ENCODE measurements around the gene NAA30.
"Not testable (repeated sequence)": the region's sequence is repeated elsewhere in the genome, so short reads cannot be mapped to it uniquely, and the experiment has no call there.

Gene NAA30

DNA sequence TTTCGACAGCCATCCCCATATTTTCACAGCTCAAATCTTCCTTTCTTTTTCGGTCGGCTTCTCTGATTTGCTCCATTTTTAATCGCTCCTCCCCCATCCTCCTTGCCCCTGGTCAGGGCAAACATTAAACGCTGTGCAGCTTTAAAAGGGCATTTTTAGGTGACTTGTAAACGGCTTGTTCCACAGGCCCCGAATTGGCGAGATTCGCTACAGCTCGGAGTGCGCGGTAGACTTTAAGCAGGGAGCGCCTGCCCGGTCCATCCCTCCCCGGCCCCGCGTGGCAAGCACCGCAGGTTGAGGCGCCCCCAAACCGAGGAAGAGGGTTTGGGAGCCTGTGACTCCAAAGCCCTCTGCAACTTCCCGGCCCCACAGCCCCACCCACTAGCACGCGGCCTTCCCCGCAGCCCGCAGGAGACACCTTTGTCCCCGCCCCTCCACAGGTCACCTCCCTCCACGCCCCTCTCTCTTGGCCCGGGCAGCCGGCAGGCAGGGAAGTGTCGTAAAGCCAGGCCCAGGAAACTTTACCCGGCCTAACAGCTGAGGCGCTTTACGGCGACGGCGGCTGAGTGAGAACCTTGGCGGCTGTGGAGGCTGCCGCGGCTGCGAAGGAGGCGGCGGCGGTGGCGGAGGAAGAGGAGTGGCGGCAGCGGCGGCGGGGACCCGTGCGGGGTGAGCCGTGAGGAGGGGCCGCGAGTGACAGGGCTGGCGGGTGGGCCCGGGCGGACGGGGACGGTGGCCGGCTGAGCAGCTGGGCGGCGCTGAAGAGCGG is at the start of gene NAA30:
Gene NAA30 (plus strand): TSS at position 550 of the 769 bp plus-strand sequence. CDS start 372 bp downstream, outside the sequence.
- peak; percentile 90 for DNase-seq

DNA sequence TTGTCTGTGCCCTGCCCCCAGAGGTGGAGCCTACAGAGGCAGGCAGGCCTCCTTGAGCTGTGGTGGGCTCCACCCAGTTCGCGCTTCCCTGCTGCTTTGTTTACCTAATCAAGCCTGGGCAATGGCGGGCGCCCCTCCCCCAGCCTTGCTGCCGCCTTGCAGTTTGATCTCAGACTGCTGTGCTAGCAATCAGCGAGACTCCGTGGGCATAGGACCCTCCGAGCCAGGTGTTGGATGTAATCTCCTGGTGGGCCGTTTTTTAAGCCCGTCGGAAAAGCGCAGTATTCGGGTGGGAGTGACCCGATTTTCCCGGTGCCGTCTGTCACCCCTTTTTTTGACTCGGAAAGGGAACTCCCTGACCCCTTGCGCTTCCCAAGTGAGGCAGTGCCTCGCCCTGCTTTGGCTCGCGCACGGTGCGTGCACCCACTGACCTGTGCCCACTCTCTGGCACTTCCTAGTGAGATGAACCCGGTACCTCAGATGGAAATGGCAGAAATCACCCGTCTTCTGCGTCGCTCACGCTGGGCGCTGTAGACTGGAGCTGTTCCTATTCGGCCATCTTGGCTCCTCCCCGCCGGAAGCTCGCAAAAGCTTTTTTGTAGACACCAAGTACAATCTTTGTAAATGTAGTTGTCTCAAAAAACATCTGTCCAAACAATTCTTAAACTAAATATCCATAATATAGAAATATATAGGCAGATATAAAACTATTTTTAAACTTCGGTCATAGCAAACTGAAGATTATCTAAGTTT is 46.7 kb upstream of the NAA30 start:
- not testable (repeated sequence) for DNase-seq

DNA sequence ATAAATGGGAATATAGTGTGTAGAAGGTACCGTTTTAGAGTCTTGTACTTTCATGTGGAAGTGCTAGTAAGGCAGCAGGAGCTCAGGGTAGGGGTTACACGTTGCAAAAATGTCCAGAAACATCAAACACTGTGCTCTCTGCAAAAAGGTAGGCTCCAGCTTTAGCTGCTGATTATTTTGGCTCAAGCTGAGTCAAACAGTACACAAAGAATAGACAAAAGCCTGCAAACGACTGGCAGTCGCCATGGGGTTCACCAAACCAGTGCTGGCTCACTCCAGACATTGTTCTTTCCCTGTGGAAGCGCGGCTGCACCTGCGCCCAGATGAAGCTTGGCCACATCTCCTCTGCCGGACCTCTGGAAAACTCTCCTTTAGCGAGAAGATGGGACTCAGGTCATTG is 45.3 kb upstream of the NAA30 start:
- DNase-seq, result no peak

DNA sequence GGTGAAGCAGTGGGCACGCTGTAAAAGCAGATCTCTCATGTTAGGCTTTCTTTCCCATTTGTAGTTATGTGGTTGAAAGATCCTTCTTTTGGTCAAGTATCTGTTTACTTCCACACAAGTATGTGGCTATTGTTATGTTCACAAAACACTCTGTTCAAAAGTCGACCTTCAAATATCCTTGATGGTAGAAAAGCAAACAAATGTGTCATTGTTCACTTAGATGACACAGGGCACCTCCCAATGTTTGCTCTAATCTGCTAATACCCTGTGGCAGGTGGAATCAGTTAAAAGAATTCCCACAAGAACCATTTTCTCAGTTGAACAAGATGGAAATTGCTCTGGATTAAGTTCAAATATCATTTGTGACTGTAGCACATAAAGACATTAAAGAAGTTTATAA is 43.6 kb upstream of the NAA30 start:
- no peak for DNase-seq

DNA sequence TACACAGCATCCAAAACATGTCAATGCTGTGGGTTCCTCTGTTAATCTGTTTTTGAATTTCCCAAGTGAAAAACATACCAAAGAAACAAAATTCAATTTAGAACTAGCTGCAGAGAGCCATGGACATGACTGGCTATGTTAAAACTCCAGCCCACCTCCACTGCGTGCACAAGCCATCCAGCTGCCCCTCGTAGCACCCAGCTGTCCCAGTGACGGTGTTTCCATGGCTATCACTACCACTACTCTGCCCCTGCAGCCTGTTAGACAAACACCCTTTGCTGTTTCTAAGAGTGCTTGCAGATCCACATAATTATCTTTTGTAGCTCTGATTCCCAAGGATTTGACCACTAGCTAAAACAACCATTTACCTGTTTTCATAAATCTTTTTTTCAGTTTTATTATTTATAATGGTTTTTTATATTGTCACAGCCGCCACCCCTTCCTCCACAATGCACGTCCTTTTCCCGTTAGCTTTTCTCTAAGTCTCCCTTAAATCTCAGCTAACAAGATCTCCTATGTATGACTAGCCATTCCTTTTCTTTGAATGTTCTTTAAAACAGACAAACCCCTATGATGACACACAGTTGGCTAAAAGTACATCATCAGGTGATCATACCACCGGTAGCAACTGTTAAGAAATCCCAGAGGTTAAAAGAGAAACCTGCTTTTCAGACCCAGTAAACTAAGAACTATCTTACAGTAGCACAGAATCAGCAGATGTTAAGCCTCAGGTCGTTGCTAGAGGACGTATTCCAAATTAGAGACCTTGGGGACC is 37.8 kb upstream of the NAA30 start:
- no peak for DNase-seq

DNA sequence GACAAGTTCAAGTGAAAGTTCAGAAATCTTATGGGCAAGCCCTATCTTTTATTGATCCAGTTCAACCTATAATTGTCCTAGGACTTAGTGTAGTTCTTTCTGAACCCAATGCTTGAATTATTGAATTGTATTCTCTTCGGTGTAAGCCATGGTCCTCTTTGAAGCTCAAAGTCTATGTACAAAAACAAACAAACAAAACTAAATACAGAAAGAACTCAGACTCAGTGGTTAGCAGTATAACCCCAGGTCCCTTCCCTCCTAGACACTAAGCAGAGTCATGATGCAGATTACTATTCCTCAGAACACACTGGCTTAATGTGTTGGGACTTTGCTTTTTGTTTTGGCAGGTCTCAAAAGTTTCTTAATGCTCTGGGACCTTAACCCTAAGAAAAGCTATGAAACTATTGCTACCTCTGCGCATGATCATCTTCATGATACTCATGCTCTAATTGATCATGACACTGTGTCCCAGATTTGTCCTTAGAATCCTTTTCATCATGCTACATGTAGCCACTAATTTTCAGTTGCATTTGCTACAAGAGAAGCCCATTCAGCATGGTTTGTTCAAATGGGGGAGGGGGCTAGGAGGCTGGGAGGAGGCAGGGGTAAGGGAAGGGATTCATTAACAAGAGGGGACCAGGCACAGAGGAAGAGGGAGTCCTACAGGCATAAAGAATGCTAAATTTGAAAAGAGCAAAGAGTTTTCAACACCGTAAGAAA is 35.1 kb upstream of the NAA30 start:
- no peak for DNase-seq

DNA sequence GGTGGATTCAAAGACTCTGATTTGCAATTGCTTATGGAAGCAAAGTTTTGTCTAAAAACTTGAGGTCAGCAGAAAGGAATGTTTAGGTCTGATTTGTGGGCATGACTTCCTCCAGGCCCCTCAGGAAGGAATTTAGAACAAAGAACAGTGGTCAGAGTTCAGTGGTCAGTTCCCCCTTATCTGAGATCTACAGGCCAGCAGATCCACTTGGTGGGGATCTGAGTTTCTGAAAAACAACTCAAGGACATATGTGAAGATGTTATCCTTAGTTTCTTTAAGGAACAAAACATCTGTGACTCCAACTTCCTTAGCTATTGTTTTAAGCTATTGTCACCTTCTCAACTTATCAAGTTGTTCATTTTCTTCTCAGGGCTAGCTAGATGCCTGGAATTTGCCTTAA is 28.0 kb upstream of the NAA30 start:
- no peak for DNase-seq

DNA sequence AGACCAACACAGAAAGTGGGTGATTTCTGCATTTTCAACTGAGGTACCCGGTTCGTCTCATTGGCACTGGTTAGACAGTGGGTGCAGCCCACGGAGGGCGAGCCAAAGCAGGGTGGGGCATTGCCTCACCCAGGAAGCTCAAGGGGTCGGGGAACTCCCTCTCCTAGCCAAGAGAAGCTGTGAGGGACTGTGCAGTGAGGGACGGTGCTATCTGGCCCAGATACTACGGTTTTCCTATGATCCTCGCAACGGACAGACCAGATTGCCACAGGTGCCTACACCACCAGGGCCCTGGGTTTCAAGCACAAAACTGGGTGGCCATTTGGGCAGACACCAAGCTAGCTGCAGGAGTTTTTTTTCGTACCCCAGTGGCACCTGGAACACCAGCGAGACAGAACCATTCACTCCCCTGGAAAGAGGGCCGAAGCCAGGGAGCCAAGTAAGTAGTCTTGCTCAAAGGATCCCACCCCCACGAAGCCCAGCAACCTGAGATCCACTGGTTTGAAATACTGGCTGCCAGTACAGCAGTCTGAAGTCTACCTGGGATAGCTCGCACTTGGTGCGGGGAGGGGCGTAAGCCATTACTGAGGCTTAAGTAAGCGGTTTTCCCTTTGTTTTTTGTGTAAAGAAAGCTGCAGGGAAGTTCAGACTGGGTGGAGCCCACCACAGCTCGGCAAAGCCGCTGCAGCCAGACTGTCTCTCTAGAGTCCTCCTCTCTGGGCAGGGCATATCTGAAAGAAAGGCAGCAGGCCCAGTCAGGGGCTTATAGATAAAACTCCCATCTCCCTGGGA is 25.5 kb upstream of the NAA30 start:
- no peak for DNase-seq

DNA sequence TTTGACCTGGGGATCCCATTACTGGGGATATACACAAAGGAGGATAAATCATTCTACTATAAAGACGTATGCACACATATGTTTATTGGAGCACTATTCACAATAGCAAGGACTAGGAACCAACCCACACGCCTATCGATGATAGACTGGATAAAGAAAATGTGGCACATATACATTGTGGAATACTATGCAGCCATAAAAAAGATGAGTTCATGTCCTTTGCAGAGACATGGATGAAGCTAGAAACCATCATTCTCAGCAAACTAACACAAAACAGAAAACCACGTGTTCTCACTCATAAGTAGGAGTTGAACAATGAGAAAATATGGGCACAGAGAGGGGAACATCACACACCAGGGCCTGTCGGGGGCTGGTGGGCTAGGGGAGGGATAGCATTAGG is 20.2 kb upstream of the NAA30 start:
- not testable (repeated sequence) for DNase-seq

DNA sequence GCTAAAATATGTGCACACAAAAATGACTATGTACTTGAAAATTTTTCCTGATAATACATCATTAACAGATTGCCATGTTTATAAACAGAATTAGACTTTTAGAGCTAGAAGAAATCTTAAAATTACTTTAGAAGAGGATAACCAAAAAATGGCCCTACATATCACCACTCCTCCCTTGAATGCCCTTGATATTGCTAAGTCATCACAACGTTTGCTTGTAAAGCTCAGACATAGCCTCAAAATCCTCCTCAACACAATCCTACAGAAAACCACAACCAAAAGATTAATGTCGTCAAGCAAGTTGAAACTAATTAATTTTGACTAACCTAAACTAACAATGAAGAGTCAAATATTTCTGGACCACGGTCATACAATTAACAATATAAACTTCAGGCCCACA is 19.4 kb upstream of the NAA30 start:
- no peak for DNase-seq

DNA sequence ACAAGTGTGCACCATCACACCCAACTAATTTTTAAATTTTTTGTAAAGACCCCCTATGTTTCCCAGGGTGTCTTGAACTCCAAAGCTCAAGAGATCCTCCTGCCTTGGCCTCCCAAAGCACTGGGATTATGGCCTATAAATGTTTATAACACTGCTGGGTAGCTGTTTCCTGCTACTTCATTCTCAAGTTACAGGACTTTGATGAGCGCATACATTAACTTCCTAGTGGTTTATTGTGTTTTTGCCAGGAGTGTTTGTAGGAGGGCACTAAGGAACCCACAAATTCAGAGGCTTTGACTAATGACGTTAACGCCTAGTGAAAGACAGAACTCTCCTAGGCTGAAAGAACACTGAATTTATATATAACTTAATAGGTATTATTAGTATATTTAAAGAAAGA is 15.2 kb upstream of the NAA30 start:
- no peak for DNase-seq

DNA sequence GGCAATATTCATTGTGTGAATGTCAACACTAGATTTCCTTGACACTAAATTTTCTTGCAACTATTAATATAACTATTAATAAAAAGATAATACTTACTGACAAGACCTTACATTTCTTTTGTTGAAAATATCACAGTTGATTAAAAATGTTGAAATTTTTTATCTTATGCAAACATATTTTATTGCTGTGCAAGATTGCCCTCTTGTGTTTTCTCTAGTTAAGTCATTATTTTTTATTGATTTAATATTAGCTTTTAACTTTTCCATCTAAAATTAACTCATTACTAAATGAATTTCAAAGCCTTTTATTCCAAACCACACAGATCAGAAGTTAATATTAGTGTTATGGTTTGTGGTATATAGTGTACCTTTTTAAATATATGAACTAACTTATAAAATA is 11.7 kb upstream of the NAA30 start:
- no peak for DNase-seq

DNA sequence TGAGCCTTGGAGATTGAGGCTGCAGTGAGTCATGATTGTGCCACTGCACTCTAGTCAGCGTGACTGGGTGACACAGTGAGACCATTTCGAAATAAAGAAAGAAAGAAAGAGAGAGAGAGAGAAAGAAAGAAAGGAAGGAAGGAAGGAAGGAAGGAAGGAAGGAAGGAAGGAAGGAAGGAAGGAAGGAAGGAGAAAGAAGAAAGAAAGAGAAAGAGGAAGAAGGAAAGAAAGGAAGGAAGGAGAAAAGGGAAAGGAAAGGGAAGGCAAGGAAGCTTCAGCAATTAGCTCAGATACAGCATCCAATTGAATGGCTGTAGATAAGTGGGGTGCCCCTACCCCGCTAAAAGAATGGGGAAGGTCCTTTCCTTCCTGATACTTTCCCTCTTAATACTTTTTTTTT is 9.5 kb upstream of the NAA30 start:
- DNase-seq, result no peak

DNA sequence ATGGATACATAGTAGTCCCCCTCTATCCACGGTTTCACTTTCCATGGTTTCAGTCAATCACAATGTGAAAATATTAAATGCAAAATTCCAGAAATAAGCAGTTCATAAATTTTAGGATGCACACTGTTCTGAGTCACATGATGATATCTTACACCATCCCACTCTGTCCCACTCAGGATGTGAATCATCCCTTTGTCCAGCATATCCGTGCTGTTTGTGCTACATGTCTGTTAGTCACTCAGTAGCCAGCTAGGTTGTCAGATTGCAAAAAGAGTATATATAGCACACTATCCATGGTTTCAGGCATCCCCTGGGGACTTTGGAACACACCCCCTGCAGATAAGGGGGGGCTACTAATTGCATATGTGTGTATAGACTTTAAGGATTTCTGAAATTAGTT is 8.1 kb upstream of the NAA30 start:
- no peak for DNase-seq

DNA sequence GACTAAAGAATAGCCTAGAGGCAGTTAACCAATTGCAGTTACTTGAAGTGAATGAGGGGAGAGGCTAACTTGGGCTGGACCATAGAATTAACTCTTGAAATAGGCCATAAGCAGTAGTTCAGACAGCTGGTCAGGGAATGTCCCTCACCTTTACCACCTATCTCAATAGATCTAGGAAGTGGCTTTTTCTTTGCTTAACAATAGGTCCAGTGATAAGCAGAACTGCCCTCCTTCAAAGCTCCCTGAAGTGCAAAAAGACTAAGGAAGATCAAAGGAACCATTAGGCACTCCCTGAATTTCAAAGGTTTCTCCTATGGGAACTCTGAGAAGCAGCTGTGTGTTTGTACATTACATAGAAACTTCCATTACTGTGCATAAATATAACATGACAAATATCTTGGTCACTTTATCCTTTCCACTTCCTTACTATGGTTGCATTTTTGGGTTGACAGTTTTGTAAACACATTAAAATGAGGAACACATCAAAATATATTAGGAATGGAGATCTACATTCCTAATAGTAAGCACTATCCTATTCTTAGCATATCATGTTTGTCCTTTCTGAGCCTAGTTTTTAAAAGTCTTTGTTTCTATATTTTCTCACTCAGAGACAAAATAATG is 7.2 kb upstream of the NAA30 start:
- no peak for DNase-seq

DNA sequence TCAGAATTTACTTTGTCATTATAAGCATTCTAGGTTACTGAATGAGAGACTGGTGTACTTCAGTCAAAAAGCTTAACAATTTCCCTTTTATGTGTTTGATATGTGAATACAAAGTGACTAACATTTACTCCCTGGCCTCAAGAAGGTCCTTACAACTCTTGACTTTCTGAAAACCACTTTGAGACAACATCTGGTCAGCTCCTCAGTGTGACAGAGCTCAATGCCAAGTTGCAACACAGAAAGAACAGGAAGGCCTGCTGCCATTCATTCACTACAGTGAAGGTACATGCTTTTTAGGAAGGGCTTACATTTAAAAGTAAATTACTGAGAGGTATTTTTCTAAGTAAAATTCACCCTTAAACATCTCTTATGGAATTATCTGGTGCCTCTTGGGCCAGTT is 2.3 kb upstream of the NAA30 start:
- DNase-seq, result no peak

DNA sequence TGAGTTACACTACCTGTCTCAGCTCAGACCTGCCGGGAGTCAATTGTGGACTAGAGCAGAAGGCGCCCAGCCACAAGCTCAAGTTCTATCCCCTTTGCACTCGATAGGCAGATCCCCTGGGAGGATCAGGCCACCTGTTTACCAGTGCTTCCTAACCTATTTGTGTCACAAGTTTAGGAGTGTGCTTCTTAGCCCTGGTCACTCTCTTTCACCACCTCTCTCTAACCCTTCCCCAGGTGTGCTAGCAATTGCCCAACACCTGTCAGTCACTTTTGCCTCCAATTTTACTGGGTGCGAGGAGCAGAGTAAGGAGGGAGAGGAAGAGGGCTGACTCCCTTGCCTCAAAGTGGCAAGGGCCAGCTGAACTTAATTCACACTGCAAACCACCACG is 745 bp upstream of the NAA30 start:
- DNase-seq, result peak; percentile 59

DNA sequence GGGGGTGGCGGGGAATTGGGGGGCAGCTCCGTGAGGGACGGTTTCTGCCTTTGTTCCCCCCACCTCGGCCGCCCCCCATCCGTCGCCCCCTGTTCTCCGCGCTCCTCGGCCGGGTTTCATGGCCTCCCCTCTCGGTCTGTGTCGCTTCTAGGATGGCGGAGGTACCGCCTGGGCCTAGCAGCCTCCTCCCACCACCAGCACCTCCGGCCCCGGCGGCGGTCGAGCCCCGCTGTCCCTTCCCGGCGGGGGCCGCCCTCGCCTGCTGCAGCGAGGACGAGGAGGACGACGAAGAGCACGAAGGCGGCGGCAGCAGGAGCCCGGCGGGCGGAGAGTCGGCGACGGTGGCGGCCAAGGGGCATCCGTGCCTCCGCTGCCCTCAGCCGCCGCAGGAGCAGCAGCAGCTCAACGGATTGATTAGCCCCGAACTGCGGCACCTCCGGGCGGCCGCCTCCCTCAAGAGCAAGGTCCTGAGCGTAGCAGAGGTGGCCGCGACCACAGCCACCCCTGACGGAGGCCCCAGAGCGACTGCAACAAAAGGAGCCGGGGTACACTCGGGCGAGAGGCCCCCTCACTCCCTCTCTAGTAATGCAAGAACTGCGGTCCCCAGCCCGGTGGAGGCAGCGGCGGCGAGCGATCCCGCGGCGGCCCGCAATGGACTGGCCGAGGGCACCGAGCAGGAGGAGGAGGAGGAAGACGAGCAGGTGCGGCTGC is 575 bp downstream of the NAA30 start:
- DNase-seq, result peak; percentile 71

DNA sequence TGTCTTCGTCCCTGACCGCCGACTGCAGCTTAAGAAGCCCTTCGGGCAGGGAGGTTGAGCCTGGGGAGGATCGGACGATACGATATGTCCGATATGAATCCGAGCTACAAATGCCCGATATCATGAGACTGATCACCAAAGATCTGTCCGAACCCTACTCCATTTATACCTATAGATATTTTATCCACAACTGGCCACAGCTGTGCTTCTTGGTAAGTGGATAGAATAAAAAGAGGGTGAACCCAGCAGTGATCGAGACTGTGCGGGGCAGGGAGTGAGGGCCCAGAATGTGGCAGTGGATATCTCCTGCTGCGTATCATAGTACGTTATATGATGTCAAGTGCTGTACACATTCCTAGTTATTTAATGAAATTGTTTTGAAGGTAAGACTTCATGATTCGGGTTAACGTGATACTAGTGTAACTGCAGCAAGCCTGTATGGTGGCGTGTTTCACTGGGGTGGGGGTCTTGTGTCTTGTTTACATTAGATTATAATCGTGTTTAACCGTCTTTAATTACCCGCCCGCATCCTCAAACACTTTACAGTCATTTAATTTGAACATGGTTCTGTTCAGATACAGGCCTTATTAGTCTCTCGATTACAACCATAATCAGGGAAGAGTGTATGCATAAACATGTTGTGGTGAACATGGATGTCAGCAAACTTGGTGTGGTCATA is 1.3 kb downstream of the NAA30 start:
- DNase-seq, result no peak

DNA sequence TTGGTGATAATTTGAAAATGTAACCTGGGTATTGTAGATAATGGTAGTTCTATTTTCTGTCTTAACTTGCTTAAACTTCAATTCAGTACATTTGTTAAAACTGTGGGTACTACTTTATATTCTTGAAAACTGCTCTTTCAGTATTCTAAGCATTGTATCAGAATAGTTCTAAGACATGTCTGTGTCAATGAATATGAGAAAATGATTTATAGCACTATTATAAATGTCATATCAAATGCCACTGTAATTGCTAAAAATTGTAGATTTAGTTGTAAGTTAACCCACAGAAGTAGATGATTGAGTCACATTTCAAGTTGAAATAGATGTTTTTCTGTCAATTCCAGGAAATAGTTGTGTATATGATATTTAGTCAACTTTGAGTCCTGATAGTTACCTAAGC is 2.4 kb downstream of the NAA30 start:
- DNase-seq, result no peak
